Natural killer cell (primary cell): ENCODE measurements around the gene PRPF6. TPM values are rescaled to one million over a fixed set of nuclear protein-coding genes. Genes with fewer than 3 reads are reported as not detected.

ENCODE experiments used
- ATAC-seq, 3 donors: fragments of 150-1000 bp in 2 of 3; fragments of 200-7000 bp in 1 of 3; cut with Tn5 transposase; 1 replicate in 1 of 3; 2 replicates in 2 of 3; pipeline ENCODE4 v1.10.0; 2021; ENCODE audit warnings: mild to moderate bottlenecking in 2 of 3, moderate library complexity in 2 of 3
- DNase-seq, 2 donors: peaks; one replicate each; pipeline versions ENCODE4 v3.0.0 to v3.0.0-alpha.2; 2013 to 2021; ENCODE audit warnings: mixed read lengths in 1 of 2
- H3K27ac ChIP-seq: one replicate; pipeline ENCODE4 v1.5.1; 2013; ENCODE audit warnings: mild to moderate bottlenecking, low read length
- H3K27me3 ChIP-seq: one replicate; pipeline ENCODE4 v1.6.1; 2013; ENCODE audit warnings: low read length; ENCODE audit not compliant: control insufficient read depth, insufficient read depth
- H3K36me3 ChIP-seq: one replicate; pipeline ENCODE4 v1.6.1; 2013; ENCODE audit warnings: low read length; ENCODE audit not compliant: control insufficient read depth, insufficient read depth
- H3K4me1 ChIP-seq: one replicate; pipeline ENCODE4 v1.6.1; 2013; ENCODE audit warnings: low read length; ENCODE audit not compliant: control insufficient read depth, insufficient read depth
- H3K4me3 ChIP-seq: one replicate; pipeline ENCODE4 v1.5.1; 2013; ENCODE audit warnings: low read length
- H3K9me3 ChIP-seq: one replicate; pipeline ENCODE4 v1.6.1; 2013; ENCODE audit warnings: low read length; ENCODE audit not compliant: control insufficient read depth, insufficient read depth
- H3K27ac Mint-ChIP-seq, 2 donors: one replicate each; pipeline ENCODE4 v1.8.0; 2022; ENCODE audit warnings: mild to moderate bottlenecking in 2 of 2, mixed read lengths in 2 of 2, moderate library complexity in 1 of 2
- H3K27me3 Mint-ChIP-seq, 2 donors: one replicate each; pipeline ENCODE4 v1.8.0; 2022; ENCODE audit warnings: low read depth in 2 of 2, mixed read lengths in 2 of 2
- H3K36me3 Mint-ChIP-seq: one replicate; pipeline ENCODE4 v1.8.0; 2022; ENCODE audit warnings: mixed read lengths
- H3K4me1 Mint-ChIP-seq, 2 donors: one replicate each; pipeline ENCODE4 v1.8.0; 2022; ENCODE audit warnings: mixed read lengths in 2 of 2
- H3K4me3 Mint-ChIP-seq: one replicate; pipeline ENCODE4 v1.8.0; 2022; ENCODE audit warnings: mild to moderate bottlenecking, moderate library complexity, mixed read lengths
- H3K9me3 Mint-ChIP-seq, 2 donors: one replicate each; pipeline ENCODE4 v1.8.0; 2022; ENCODE audit warnings: mixed read lengths in 2 of 2
- WGBS: methylation state at CpG from one replicate; pipeline ENCODE4 v1.1.7; 2013; ENCODE audit warnings: missing lambda C conversion rate; ENCODE audit not compliant: insufficient coverage; 5-methylcytosine and 5-hydroxymethylcytosine counted together
- intact Hi-C: fragments of 100-400 bp; cut with micrococcal nuclease; formaldehyde crosslinking; loops from one replicate; pipeline ENCODE4 v1.14.2; 2022
- total RNA-seq, 4 donors: library from RNA; stranded (reverse); fragments of 120-200 nt in 1 of 4; gene quantifications; one replicate each; pipeline versions ENCODE4 v1.2.3 to v1.2.4, GENCODE V29; 2013 to 2022
- TF ChIP-seq, protein P1 (sequence below): fragments of 200-600 bp; IDR thresholded peaks from one replicate; pipeline ENCODE4 v1.8.0; 2022; ENCODE audit warnings: antibody characterized with exemption

Gene PRPF6
- total RNA-seq, 3 donors from 2014 or later (not counting 1 experiment from before 2014, with no cell fraction given), result 52.7 to 63.0 (median 55.0) TPM

DNA sequence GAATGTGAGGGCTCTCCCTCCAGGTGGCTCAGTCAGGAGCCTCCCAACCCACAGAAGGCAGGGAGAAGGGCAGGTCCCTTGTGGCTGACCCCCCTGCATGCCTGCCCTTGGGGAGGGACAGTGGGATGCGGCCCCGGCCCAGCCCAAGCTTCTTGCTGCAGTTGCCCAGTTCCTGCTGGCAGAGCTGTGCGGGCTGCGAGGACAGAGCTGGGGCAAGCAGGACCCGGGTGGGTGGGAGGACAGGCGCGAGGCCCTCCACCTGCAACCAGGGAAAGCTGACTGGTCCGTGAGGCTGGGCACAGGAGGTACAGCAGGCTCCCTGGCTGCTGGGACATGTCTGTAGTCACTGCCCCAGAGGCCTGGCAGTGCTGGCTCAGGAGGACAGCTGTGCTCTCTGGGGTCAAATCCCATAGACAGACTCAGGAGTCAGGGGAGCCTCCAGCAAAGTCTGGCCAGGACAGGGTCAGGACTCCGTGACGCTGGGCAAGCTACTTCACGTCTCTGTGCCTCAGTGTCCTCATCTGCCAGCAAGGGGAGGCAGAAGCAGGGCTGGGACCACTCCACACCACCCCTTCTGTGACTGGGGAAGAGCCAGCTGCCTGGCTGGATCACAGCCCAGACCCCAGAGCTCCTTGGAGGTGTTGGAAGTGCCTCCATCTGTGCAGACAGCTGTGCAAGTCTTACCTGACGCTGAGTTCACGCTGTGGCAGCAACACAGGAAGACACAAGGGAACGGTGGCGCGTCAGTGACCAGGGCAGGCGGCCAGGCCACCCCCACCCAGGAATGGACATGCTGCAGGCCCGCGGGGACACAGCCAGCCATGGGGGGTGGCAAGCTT is 37.7 kb upstream of the PRPF6 start:
- TF ChIP-seq, protein P1, sequence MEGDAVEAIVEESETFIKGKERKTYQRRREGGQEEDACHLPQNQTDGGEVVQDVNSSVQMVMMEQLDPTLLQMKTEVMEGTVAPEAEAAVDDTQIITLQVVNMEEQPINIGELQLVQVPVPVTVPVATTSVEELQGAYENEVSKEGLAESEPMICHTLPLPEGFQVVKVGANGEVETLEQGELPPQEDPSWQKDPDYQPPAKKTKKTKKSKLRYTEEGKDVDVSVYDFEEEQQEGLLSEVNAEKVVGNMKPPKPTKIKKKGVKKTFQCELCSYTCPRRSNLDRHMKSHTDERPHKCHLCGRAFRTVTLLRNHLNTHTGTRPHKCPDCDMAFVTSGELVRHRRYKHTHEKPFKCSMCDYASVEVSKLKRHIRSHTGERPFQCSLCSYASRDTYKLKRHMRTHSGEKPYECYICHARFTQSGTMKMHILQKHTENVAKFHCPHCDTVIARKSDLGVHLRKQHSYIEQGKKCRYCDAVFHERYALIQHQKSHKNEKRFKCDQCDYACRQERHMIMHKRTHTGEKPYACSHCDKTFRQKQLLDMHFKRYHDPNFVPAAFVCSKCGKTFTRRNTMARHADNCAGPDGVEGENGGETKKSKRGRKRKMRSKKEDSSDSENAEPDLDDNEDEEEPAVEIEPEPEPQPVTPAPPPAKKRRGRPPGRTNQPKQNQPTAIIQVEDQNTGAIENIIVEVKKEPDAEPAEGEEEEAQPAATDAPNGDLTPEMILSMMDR, result no peak
- H3K9me3 ChIP-seq, result no peaks in the 10 kb centered on the region
- no peak overlapping the region for H3K4me3 Mint-ChIP-seq
- H3K27me3 ChIP-seq, result no peaks in the 10 kb centered on the region
- H3K27ac ChIP-seq, result no peak overlapping the region
- no peak overlapping the region for H3K27ac Mint-ChIP-seq
- DNase-seq, result no peak
- no peak overlapping the region for H3K4me3 ChIP-seq
- H3K36me3 Mint-ChIP-seq, result no peaks in the 10 kb centered on the region
- H3K4me1 ChIP-seq, result peaks cover 45% of the 10 kb centered on the region
- H3K36me3 ChIP-seq, result peaks cover 43% of the 10 kb centered on the region
- no peaks in the 10 kb centered on the region for H3K9me3 Mint-ChIP-seq
- H3K27me3 Mint-ChIP-seq, result no peaks in the 10 kb centered on the region
- no peak for ATAC-seq
- 90% methylated on average over 19 of the region's 19 CpGs for WGBS
- intact Hi-C loops, result no loop called here
- H3K4me1 Mint-ChIP-seq, result peaks cover 15 to 31% of the 10 kb centered on the region in 2 donors

DNA sequence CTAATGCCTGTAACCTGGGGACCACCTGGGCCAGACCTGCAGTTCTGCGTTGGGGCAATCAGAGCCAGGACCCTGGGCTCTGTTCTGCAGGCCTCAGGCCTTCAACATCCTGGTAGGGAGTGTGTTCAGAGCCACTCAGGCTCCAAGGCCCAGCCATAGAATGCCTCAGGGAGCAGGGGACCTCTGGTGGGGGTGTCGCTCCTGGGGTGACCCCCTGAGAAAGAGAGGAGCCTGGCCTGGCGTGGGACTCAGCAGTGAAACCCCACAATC is 37.2 kb upstream of the PRPF6 start:
- no peak overlapping the region for H3K4me3 Mint-ChIP-seq
- H3K27ac Mint-ChIP-seq, result no peak overlapping the region
- Histone ChIP-seq H3K36me3 (peaks cover 43% of the 10 kb centered on the region), H3K4me1 (peaks cover 51% of the 10 kb centered on the region), H3K27me3 (no peaks in the 10 kb centered on the region), H3K27ac (no peak overlapping the region), H3K4me3 (no peak overlapping the region), H3K9me3 (no peaks in the 10 kb centered on the region)
- H3K36me3 Mint-ChIP-seq, result no peaks in the 10 kb centered on the region
- intact Hi-C loops, result no loop called here
- WGBS, result 98% methylated on average over 3 of the region's 3 CpGs
- TF ChIP-seq, protein P1, result no peak
- no peak for DNase-seq
- peaks cover 20 to 36% of the 10 kb centered on the region in 2 donors for H3K4me1 Mint-ChIP-seq
- H3K27me3 Mint-ChIP-seq, result no peaks in the 10 kb centered on the region
- H3K9me3 Mint-ChIP-seq, result no peaks in the 10 kb centered on the region
- ATAC-seq, result no peak

DNA sequence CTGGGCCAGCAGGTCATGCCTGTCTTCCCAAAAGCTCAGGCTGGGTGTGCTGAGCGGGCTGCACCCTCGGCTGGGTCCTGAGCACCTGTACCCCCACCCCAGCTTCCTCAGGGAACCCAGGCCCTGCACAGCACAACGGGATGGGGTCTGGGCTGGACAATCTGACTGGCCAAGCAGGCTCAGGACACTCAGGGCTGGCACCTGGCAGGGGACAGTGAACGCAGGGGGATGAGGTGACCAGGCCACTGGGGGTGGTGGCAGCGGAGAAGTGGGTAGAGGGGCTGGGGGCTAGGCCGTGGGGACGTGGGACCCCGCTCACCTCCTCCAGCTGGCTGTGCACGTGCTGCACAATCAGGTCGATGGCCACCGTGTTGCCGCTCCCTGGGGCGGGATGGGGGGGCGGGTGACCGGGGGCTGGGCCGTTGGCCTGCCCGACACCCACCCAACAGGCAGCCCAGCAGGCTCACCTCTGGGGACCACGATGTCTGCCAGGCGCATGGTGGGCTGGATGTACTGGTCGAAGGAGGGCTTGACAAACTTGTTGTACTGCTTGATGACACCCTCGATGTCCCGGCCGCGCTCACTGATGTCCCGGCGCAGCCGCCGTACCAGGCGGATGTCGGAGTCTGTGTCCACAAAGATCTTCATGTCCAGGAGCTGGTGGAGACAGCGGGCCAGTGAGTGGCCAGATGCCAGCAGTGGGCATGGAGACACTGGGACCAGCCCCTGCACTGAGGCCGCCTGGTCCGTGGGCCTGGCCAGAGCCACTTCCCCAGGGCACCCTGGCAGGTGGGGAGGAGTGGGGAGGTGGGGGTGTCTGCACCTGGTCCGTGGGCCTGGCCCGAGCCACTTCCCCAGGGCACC is 36.6 kb upstream of the PRPF6 start:
- WGBS, result 95% methylated on average over 35 of the region's 35 CpGs
- intact Hi-C loops, result no loop called here
- H3K36me3 ChIP-seq, result peaks cover 40% of the 10 kb centered on the region
- no peaks in the 10 kb centered on the region for H3K9me3 Mint-ChIP-seq
- TF ChIP-seq, protein P1, result no peak
- no peaks in the 10 kb centered on the region for H3K27me3 Mint-ChIP-seq
- DNase-seq, result no peak
- no peaks in the 10 kb centered on the region for H3K9me3 ChIP-seq
- no peak overlapping the region for H3K4me3 ChIP-seq
- no peak overlapping the region for H3K27ac Mint-ChIP-seq
- no peaks in the 10 kb centered on the region for H3K27me3 ChIP-seq
- H3K27ac ChIP-seq, result no peak overlapping the region
- ATAC-seq, result no peak
- H3K4me1 Mint-ChIP-seq, result peaks cover 26 to 42% of the 10 kb centered on the region in 2 donors
- peaks cover 54% of the 10 kb centered on the region for H3K4me1 ChIP-seq
- H3K4me3 Mint-ChIP-seq, result no peak overlapping the region
- H3K36me3 Mint-ChIP-seq, result no peaks in the 10 kb centered on the region
